OCI-LY1 (cell line): ENCODE results near the gene SORCS3.

Experiments used
- H2AFZ ChIP-seq: fragments of 200-600 bp; sonication (generic), shearing (Covaris generic); 2 replicates; pipeline ENCODE4 v1.6.0; 2014; ENCODE audit warnings: antibody characterized with exemption, mild to moderate bottlenecking, low read length
- H3F3A ChIP-seq: fragments of 200-600 bp; sonication (generic), shearing (Covaris generic); 2 replicates; pipeline ENCODE4 v1.6.0; 2014; ENCODE audit warnings: mild to moderate bottlenecking, antibody characterized with exemption, low read length, moderate library complexity; ENCODE audit not compliant: insufficient read depth
- H3K27ac ChIP-seq: fragments of 200-600 bp; sonication (generic); 2 replicates; pipeline ENCODE4 v1.5.1; 2014; ENCODE audit warnings: low read length, mixed run types, mild to moderate bottlenecking, low read depth; ENCODE audit not compliant: poor library complexity, severe bottlenecking
- H3K27me3 ChIP-seq: fragments of 200-600 bp; sonication (generic); 2 replicates; pipeline ENCODE4 v1.6.0; 2014; ENCODE audit warnings: antibody characterized with exemption, mild to moderate bottlenecking, low read length, moderate library complexity; ENCODE audit not compliant: insufficient read depth
- H3K36me3 ChIP-seq: fragments of 200-600 bp; sonication (generic); 2 replicates; pipeline ENCODE4 v1.6.1; 2014; ENCODE audit warnings: mild to moderate bottlenecking, antibody characterized with exemption, low read length, moderate library complexity, mixed read lengths; ENCODE audit not compliant: insufficient read depth
- H3K4me1 ChIP-seq: fragments of 200-600 bp; sonication (generic); 2 replicates; pipeline ENCODE4 v1.5.1; 2014; ENCODE audit warnings: mild to moderate bottlenecking, low read length, moderate library complexity; ENCODE audit not compliant: insufficient read depth, severe bottlenecking
- H3K4me2 ChIP-seq: fragments of 200-600 bp; sonication (generic), shearing (Covaris generic); 2 replicates; pipeline ENCODE4 v1.6.1; 2014; ENCODE audit warnings: low read length
- H3K4me3 ChIP-seq: fragments of 200-600 bp; sonication (generic); 2 replicates; pipeline ENCODE4 v1.5.1; 2014; ENCODE audit warnings: low read length, low read depth, mild to moderate bottlenecking, mixed read lengths; ENCODE audit not compliant: poor library complexity, severe bottlenecking
- H3K79me2 ChIP-seq: fragments of 200-600 bp; shearing (Covaris generic); 2 replicates; pipeline ENCODE4 v1.6.1; 2016; ENCODE audit warnings: mixed run types, low read length, mixed read lengths; ENCODE audit not compliant: insufficient read depth
- H3K9ac ChIP-seq: fragments of 200-600 bp; sonication (generic), shearing (Covaris generic); 2 replicates; pipeline ENCODE4 v1.6.1; 2014; ENCODE audit warnings: mild to moderate bottlenecking, low read length, mixed read lengths
- H3K9me2 ChIP-seq: fragments of 200-600 bp; sonication (generic), shearing (Covaris generic); 2 replicates; pipeline ENCODE4 v1.6.1; 2014; ENCODE audit warnings: low read depth, mild to moderate bottlenecking, low read length, mixed read lengths
- H3K9me3 ChIP-seq: fragments of 200-600 bp; shearing (Covaris generic); 2 replicates; pipeline ENCODE4 v1.6.1; 2014; ENCODE audit warnings: low read length, mixed read lengths
- H4K20me1 ChIP-seq: fragments of 200-600 bp; sonication (generic), shearing (Covaris generic); 2 replicates; pipeline ENCODE4 v1.6.0; 2016; ENCODE audit warnings: mild to moderate bottlenecking, low read length; ENCODE audit not compliant: insufficient read depth
- EZH2 ChIP-seq: fragments of 200-600 bp; sonication (generic), shearing (Covaris generic); IDR thresholded peaks from 2 replicates; pipeline ENCODE4 v1.8.0; 2017; ENCODE audit warnings: borderline replicate concordance, mixed run types, mild to moderate bottlenecking, antibody characterized with exemption, low read length, moderate library complexity, mixed read lengths
- TF ChIP-seq, protein P1 (sequence below): fragments of 200-600 bp; sonication (generic), shearing (Covaris generic); IDR thresholded peaks from 2 replicates; pipeline ENCODE4 v1.5.1; 2017; ENCODE audit warnings: mild to moderate bottlenecking, antibody characterized with exemption, low read length, moderate library complexity, mixed read lengths

SORCS3 gene

DNA sequence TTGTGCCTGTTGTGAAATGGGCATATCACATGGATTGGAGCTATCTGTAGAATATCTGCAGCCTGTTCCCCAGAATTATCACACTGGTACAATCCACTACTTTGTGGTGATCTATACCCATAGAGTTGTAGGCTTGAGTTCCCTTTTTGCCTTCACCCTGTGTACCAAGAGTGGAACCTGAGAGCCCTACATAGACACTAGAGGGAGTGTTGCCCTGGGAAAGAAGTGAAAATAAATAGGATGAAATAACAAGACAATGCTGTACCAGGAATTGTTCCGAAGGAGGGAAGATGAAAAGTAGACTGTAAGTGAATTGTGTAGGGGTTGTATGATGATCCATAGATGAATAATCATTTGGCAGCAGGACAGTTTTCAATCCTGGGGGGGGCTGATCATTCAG lies 9.0 kb downstream of the SORCS3 start:
- Histone ChIP-seq H3K4me3 (no peak overlapping the region), H3K27me3 (no peaks in the 10 kb centered on the region), H3K9ac (no peak overlapping the region), H4K20me1 (no peaks in the 10 kb centered on the region), H3K27ac (no peak overlapping the region), H3K79me2 (no peaks in the 10 kb centered on the region), H3K36me3 (no peaks in the 10 kb centered on the region), H3F3A (no peaks in the 10 kb centered on the region), H3K9me3 (no peaks in the 10 kb centered on the region), H2AFZ (no peak overlapping the region), H3K4me2 (no peak overlapping the region), H3K4me1 (no peaks in the 10 kb centered on the region), H3K9me2 (no peaks in the 10 kb centered on the region)
- TF ChIP-seq, protein P1, sequence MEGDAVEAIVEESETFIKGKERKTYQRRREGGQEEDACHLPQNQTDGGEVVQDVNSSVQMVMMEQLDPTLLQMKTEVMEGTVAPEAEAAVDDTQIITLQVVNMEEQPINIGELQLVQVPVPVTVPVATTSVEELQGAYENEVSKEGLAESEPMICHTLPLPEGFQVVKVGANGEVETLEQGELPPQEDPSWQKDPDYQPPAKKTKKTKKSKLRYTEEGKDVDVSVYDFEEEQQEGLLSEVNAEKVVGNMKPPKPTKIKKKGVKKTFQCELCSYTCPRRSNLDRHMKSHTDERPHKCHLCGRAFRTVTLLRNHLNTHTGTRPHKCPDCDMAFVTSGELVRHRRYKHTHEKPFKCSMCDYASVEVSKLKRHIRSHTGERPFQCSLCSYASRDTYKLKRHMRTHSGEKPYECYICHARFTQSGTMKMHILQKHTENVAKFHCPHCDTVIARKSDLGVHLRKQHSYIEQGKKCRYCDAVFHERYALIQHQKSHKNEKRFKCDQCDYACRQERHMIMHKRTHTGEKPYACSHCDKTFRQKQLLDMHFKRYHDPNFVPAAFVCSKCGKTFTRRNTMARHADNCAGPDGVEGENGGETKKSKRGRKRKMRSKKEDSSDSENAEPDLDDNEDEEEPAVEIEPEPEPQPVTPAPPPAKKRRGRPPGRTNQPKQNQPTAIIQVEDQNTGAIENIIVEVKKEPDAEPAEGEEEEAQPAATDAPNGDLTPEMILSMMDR: peak; percentile 16; the same call in 1 of the 2 replicates
- TF ChIP-seq EZH2: no peak

DNA sequence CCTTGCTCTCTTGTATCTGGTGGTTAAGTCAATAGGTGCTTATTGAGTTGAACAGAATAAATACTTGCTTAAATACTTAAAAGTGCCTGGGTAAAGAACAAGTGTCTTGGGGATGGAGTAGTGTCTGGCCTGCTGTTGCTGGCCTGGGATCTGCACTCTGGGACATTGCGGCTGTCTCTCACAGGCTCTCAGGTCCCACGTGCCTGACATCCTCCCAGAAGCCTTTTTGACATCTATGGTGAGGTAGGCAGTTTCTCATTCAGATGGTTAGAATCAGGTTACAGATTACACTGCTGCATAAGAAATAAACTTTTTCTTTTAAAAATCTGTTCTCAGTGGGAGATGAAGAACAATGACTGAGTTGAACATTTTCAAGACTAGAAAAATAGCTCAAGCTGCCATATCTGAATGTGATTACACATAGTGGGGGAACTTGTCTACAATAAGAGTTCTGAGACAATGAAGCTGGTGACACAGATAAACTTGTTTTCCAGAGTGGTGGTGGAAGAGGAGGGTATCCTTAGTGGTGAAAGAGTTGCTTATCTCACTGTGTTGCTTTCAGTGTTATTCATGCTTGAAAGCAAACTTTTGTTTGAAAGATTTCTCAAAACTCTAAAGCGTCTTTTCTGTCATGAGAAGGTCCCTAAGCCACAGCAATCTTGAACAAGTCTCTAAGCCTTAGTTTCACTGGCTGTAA lies 9.7 kb downstream of the SORCS3 start:
- no peaks in the 10 kb centered on the region for H3F3A ChIP-seq
- TF ChIP-seq, protein P1: no peak
- TF ChIP-seq EZH2: no peak
- no peak overlapping the region for H3K4me2 ChIP-seq
- no peak overlapping the region for H3K4me3 ChIP-seq
- H3K9me3 ChIP-seq: no peaks in the 10 kb centered on the region
- H3K79me2 ChIP-seq: no peaks in the 10 kb centered on the region
- no peaks in the 10 kb centered on the region for H3K27me3 ChIP-seq
- no peak overlapping the region for H3K27ac ChIP-seq
- H4K20me1 ChIP-seq: no peaks in the 10 kb centered on the region
- H3K9me2 ChIP-seq: no peaks in the 10 kb centered on the region
- H3K4me1 ChIP-seq: no peaks in the 10 kb centered on the region
- H3K9ac ChIP-seq: no peak overlapping the region
- H2AFZ ChIP-seq: no peak overlapping the region
- no peaks in the 10 kb centered on the region for H3K36me3 ChIP-seq

DNA sequence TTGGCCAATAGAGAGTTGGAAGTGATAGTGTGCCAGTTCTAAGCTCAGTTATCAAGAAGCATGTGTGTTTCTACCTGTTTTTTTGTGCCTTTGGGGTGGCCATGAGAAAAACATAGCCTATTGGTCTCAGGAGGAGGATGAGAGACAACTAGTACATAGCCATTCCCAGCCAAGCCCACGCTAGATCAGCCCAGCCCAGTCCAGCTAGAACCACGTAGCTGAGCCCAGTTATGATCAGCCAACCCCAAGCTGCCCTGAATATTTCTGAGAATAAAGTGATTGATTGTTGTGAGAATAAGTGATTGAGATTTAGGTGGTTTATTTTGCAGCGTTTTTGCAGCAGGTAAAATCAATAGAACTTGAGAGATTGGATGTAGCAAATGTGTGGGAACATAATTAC lies 15.9 kb downstream of the SORCS3 start:
- no peaks in the 10 kb centered on the region for H4K20me1 ChIP-seq
- no peak overlapping the region for H3K9ac ChIP-seq
- no peaks in the 10 kb centered on the region for H3K9me2 ChIP-seq
- H3K27me3 ChIP-seq: no peaks in the 10 kb centered on the region
- no peaks in the 10 kb centered on the region for H3K9me3 ChIP-seq
- no peaks in the 10 kb centered on the region for H3K4me1 ChIP-seq
- H3K36me3 ChIP-seq: no peaks in the 10 kb centered on the region
- no peak overlapping the region for H3K4me3 ChIP-seq
- H3K4me2 ChIP-seq: no peak overlapping the region
- H3K79me2 ChIP-seq: no peaks in the 10 kb centered on the region
- H3F3A ChIP-seq: no peaks in the 10 kb centered on the region
- no peak overlapping the region for H3K27ac ChIP-seq
- no peak overlapping the region for H2AFZ ChIP-seq
- no peak for TF ChIP-seq EZH2
- TF ChIP-seq, protein P1: no peak
